WI38 (cell line): ENCODE results near the gene ARIH2.

Source experiments
- H3K4me3 ChIP-seq: 2 replicates; pipeline ENCODE4 v1.5.1; 2011; ENCODE audit warnings: low read depth, mild to moderate bottlenecking, control low read depth, low read length
- CTCF ChIP-seq: IDR thresholded peaks from 2 replicates; pipeline ENCODE4 v1.5.1; 2012; ENCODE audit warnings: low read depth, mild to moderate bottlenecking, control low read depth, low read length

ARIH2 gene

GRCh38 chr3:48945891-48946549 is 27.4 kb downstream of the ARIH2 start:
- H3K4me3 ChIP-seq, result no peak overlapping the region
- no peak for TF ChIP-seq CTCF

- H3K4me3 ChIP-seq, result no peak overlapping the region
- TF ChIP-seq CTCF, result no peak
These were observed 30.7 kb downstream of the ARIH2 start for GRCh38 chr3:48949376-48949717.

- no peak overlapping the region for H3K4me3 ChIP-seq
- TF ChIP-seq CTCF, result no peak
These were observed 31.4 kb downstream of the ARIH2 start for GRCh38 chr3:48950051-48950450.

GRCh38 chr3:48951764-48952163 is 33.1 kb downstream of the ARIH2 start:
- TF ChIP-seq CTCF, result no peak
- no peak overlapping the region for H3K4me3 ChIP-seq

- 0 out of 2 replicates have a peak, but pooled peaks have one; percentile 20 for TF ChIP-seq CTCF
These were observed 34.0 kb downstream of the ARIH2 start for GRCh38 chr3:48952510-48953118.

GRCh38 chr3:48957006-48957705 is 38.5 kb downstream of the ARIH2 start:
- no peak overlapping the region for H3K4me3 ChIP-seq
- TF ChIP-seq CTCF, result no peak

More at GRCh38 chr3:48952510-48953118, 34.0 kb downstream of the ARIH2 start:
- H3K4me3 ChIP-seq, result no peak overlapping the region

GRCh38 chr3:48960841-48961413 is 42.3 kb downstream of the ARIH2 start:
- H3K4me3 ChIP-seq, result no peak overlapping the region
- no peak for TF ChIP-seq CTCF
